GM18870 (cell line): ENCODE data around the gene CALHM5.

Experiments used
- ATAC-seq: cut with Tn5 transposase; IDR thresholded peaks from one replicate; pipeline ENCODE4 v1.9.1; 2021; ENCODE audit warnings: moderate library complexity; ENCODE audit not compliant: unreplicated experiment

The CALHM5 gene

GRCh38 chr6:116545651-116546050 is 34.2 kb downstream of the CALHM5 start, which contains the start of gene TRAPPC3L:
Gene TRAPPC3L (minus strand): TSS chr6:116545684. CDS start chr6:116545514, 170 bp downstream.
- ATAC-seq: no peak

- no peak for ATAC-seq
These were observed 35.9 kb downstream of the CALHM5 start for GRCh38 chr6:116547358-116547757.

- ATAC-seq: no peak
These were observed 39.4 kb downstream of the CALHM5 start for GRCh38 chr6:116550796-116551195.

- no peak for ATAC-seq
These were observed 42.0 kb downstream of the CALHM5 start, which contains the start of gene CALHM4 for GRCh38 chr6:116553451-116553850. Gene CALHM4 (plus strand): TSS chr6:116553751. CDS start chr6:116553794, 43 bp downstream.

GRCh38 chr6:116556065-116556464 is 44.6 kb downstream of the CALHM5 start:
- ATAC-seq: no peak

- ATAC-seq: no peak
These were observed 45.5 kb downstream of the CALHM5 start for GRCh38 chr6:116556814-116557415.

GRCh38 chr6:116557893-116558292 is 46.5 kb downstream of the CALHM5 start:
- ATAC-seq: no peak

- no peak for ATAC-seq
These were observed 48.7 kb downstream of the CALHM5 start for GRCh38 chr6:116560130-116560529.

- ATAC-seq: peak; percentile 65
These were observed 50.1 kb downstream of the CALHM5 start for GRCh38 chr6:116561377-116562018.

GRCh38 chr6:116562019-116562403 is 50.6 kb downstream of the CALHM5 start:
- ATAC-seq: no peak

- no peak for ATAC-seq
These were observed 51.2 kb downstream of the CALHM5 start for GRCh38 chr6:116562614-116563013.

GRCh38 chr6:116563830-116564229 is 52.4 kb downstream of the CALHM5 start:
- no peak for ATAC-seq

GRCh38 chr6:116564311-116564710 is 52.9 kb downstream of the CALHM5 start:
- no peak for ATAC-seq

- no peak for ATAC-seq
These were observed 53.8 kb downstream of the CALHM5 start for GRCh38 chr6:116564921-116565872.

GRCh38 chr6:116568111-116568510 is 56.7 kb downstream of the CALHM5 start:
- no peak for ATAC-seq

- no peak for ATAC-seq
These were observed 57.6 kb downstream of the CALHM5 start for GRCh38 chr6:116568821-116569755.

- peak; percentile 87 for ATAC-seq
These were observed 59.6 kb downstream of the CALHM5 start, which contains the start of gene RWDD1 for GRCh38 chr6:116570856-116571682. Gene RWDD1 (plus strand): TSS chr6:116571504. CDS start chr6:116571583, 79 bp downstream.

GRCh38 chr6:116571683-116572000 is 60.2 kb downstream of the CALHM5 start:
- no peak for ATAC-seq

GRCh38 chr6:116572162-116572561 is 60.7 kb downstream of the CALHM5 start:
- no peak for ATAC-seq
